Measurements from ENCODE around the gene CALML4. TPM values are rescaled to one million over a fixed set of nuclear protein-coding genes. Genes with fewer than 3 reads are reported as not detected.

The CALML4 gene
- total and polyA plus RNA-seq, 2 experiments from 2014 or later, result 49.6 to 79.8 TPM

DNA sequence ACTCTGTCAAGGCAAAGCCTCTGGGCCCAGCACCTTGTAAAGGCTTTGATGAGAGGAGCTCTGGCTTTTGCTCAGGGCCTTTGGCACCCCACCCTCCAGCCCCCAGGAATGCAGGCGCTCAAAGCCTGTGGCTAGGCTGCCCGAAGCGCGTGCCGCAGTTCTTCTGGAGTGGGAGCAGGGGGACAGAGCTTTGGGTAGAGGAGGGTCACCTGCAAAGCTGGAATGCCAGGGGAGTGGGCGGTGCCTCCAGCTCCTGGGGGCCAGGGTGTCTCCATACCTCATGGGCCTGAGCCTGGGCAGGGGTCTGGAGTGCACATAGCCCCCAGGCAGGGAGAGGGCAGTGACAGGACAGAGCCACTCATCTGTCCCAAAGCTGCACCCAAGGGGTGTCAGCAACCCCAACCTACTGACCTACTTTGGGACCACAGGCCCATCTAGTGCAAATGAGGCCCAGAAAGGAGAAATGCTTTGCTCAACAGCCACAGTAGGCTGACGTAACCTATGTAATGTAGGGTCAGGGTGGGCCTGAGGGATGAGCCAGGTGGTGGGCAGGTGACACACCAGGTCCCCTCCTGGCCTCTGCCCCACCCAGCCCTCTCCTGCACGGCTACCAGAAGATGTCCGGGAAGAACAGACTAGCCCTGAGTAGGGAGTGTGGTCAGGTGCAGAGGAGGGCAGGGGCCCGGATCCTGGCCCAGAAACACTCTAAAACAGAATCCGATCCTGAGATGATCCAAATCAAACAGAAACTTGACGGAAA is 2.2 kb upstream of the CALML4 start:
- 81% methylated on average over 12 of the region's 12 CpGs for WGBS (ENCODE audit: low lambda C conversion rate, missing lambda C conversion rate)
- peaks cover 29% of the 10 kb centered on the region for H3K79me2 ChIP-seq
- H3K27ac ChIP-seq, result peak overlapping the region; percentile 97
- no peaks in the 10 kb centered on the region for H3K36me3 ChIP-seq (replicated peaks; ENCODE audit: insufficient read depth, low read depth)
- H3K4me3 ChIP-seq, result no peak overlapping the region
- TF ChIP-seq EZH2phosphoT487 (IDR thresholded peaks at IDR 0.05; ENCODE audit: low read depth, severe bottlenecking, unreplicated experiment) (no peak), EZH2 (IDR thresholded peaks at IDR 0.05; ENCODE audit: borderline replicate concordance) (no peak), CTCF (IDR thresholded peaks at IDR 0.05; ENCODE audit: poor library complexity) (no peak)
- H3K4me1 ChIP-seq (ENCODE audit: insufficient read depth), result peaks cover 33% of the 10 kb centered on the region
- DNase-seq (ENCODE audit: low spot score), result peak; percentile 4
- H3K9me3 ChIP-seq (ENCODE audit: low read depth), result no peaks in the 10 kb centered on the region
- no peak overlapping the region for H2AFZ ChIP-seq
- no peaks in the 10 kb centered on the region for H3K27me3 ChIP-seq
- H4K20me1 ChIP-seq (ENCODE audit: insufficient read depth, poor library complexity, severe bottlenecking), result no peaks in the 10 kb centered on the region
- H3K9me2 ChIP-seq (replicated peaks; ENCODE audit: insufficient read depth), result no peaks in the 10 kb centered on the region
- H3K4me2 ChIP-seq, result no peak overlapping the region

DNA sequence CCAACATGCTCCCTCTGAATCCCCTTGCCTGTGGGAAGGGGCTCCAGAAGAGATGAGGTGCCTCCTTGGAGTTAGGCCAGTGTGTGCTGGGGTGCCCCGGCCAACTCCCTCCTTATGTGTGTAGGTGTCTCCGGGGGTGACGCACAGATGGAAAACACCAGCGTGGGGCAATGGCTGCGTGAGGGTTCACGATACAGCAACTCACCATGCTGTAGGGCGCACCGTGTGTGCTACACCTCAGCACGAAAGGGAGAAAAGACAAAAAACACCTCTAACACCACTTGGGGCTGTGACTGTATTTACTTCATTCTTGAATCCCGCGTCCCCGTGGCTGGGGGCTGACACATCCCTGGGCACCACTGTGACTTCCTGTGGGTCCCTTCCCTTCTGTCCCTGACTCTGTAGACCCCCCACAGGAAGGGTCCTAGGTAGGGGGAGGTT is 1.6 kb upstream of the CALML4 start:
- Histone ChIP-seq H3K36me3 (replicated peaks; ENCODE audit: insufficient read depth, low read depth) (no peaks in the 10 kb centered on the region), H3K79me2 (peaks cover 36% of the 10 kb centered on the region), H3K27ac (peak overlapping the region; percentile 97), H3K9me3 (ENCODE audit: low read depth) (no peaks in the 10 kb centered on the region), H3K27me3 (no peaks in the 10 kb centered on the region), H2AFZ (no peak overlapping the region), H4K20me1 (ENCODE audit: insufficient read depth, poor library complexity, severe bottlenecking) (no peaks in the 10 kb centered on the region), H3K4me2 (no peak overlapping the region), H3K4me3 (no peak overlapping the region), H3K4me1 (ENCODE audit: insufficient read depth) (peaks cover 36% of the 10 kb centered on the region), H3K9me2 (replicated peaks; ENCODE audit: insufficient read depth) (no peaks in the 10 kb centered on the region)
- no peak for DNase-seq (ENCODE audit: low spot score)
- WGBS (ENCODE audit: low lambda C conversion rate, missing lambda C conversion rate), result 93% methylated on average over 12 of the region's 12 CpGs
- TF ChIP-seq EZH2 (IDR thresholded peaks at IDR 0.05; ENCODE audit: borderline replicate concordance) (no peak), CTCF (IDR thresholded peaks at IDR 0.05; ENCODE audit: poor library complexity) (no peak), EZH2phosphoT487 (IDR thresholded peaks at IDR 0.05; ENCODE audit: low read depth, severe bottlenecking, unreplicated experiment) (no peak)

GRCh38 chr15:68205954-68206539 is 915 bp upstream of the CALML4 start:
- H3K4me3 ChIP-seq, result no peak overlapping the region
- peaks cover 43% of the 10 kb centered on the region for H3K79me2 ChIP-seq
- H2AFZ ChIP-seq, result no peak overlapping the region
- TF ChIP-seq CTCF (IDR thresholded peaks at IDR 0.05; ENCODE audit: poor library complexity) (no peak), EZH2 (IDR thresholded peaks at IDR 0.05; ENCODE audit: borderline replicate concordance) (no peak), EZH2phosphoT487 (IDR thresholded peaks at IDR 0.05; ENCODE audit: low read depth, severe bottlenecking, unreplicated experiment) (no peak)
- peaks cover 43% of the 10 kb centered on the region for H3K4me1 ChIP-seq (ENCODE audit: insufficient read depth)
- no peaks in the 10 kb centered on the region for H3K36me3 ChIP-seq (replicated peaks; ENCODE audit: insufficient read depth, low read depth)
- no peaks in the 10 kb centered on the region for H4K20me1 ChIP-seq (ENCODE audit: insufficient read depth, poor library complexity, severe bottlenecking)
- WGBS (ENCODE audit: low lambda C conversion rate, missing lambda C conversion rate), result 75% methylated on average over 11 of the region's 14 CpGs
- H3K9me3 ChIP-seq (ENCODE audit: low read depth), result no peaks in the 10 kb centered on the region
- no peaks in the 10 kb centered on the region for H3K9me2 ChIP-seq (replicated peaks; ENCODE audit: insufficient read depth)
- DNase-seq (ENCODE audit: low spot score), result peak; percentile 75
- H3K27me3 ChIP-seq, result no peaks in the 10 kb centered on the region
- peak overlapping the region; percentile 71 for H3K4me2 ChIP-seq
- peak overlapping the region; percentile 97 for H3K27ac ChIP-seq
